GM12878 (cell line): ENCODE results near the gene HASPIN. TPM values are rescaled to one million over a fixed set of nuclear protein-coding genes. Genes with fewer than 3 reads are reported as not detected.

Experiments used
- ATAC-seq: fragments of 200-7000 bp; cut with Tn5 transposase; 3 replicates; pipeline ENCODE4 v1.9.1; 2020; ENCODE audit warnings: mild to moderate bottlenecking, moderate library complexity
- BruUV-seq: library from RNA; stranded (reverse); fragments of 400-500 nt; replicated peaks from 2 replicates; lab custom pipeline; 2021; lab: Mats Ljungman, UMichigan
- CTCF ChIA-PET: fragments of 300-600 bp; sonication (Branson Sonifier 250); formaldehyde crosslinking; extraction: SDS; loops from one replicate; lab custom pipeline; 2021; ENCODE audit warnings: inconsistent platforms; lab: Yijun Ruan, JAX
- POLR2A ChIA-PET: fragments of 350-600 bp; formaldehyde crosslinking; extraction: SDS; loops from one replicate; lab custom pipeline; 2021; ENCODE audit warnings: inconsistent platforms; lab: Charles Lee
- RAD21 ChIA-PET: fragments of 300-600 bp; sonication (Branson Sonifier 250); formaldehyde crosslinking; loops from one replicate; lab custom pipeline; 2023; ENCODE audit warnings: antibody characterized with exemption; ENCODE audit not compliant: unreplicated experiment; lab: Charles Lee
- SMC1A ChIA-PET: fragments of 300-600 bp; sonication (Branson Sonifier 250); formaldehyde crosslinking; loops from one replicate; lab custom pipeline; 2023; ENCODE audit not compliant: unreplicated experiment, uncharacterized antibody; lab: Charles Lee
- DNase-seq: peaks from one replicate; pipeline ENCODE4 v3.0.0-alpha.2; 2011; ENCODE audit warnings: low read depth, low spot score
- FAIRE-seq: peaks from 3 replicates; lab custom pipeline; 2011; peaks lifted over from hg19 to GRCh38; lab: Jason Lieb, UNC
- H2AFZ ChIP-seq: 2 replicates; pipeline ENCODE4 v1.6.0; 2011; ENCODE audit warnings: low read depth, low read length, control low read depth; ENCODE audit not compliant: control insufficient read depth
- H3K27ac ChIP-seq: 2 replicates; pipeline ENCODE4 v1.5.1; 2011; ENCODE audit warnings: control low read depth; ENCODE audit not compliant: control insufficient read depth, insufficient read depth
- H3K27me3 ChIP-seq, 2 experiments: replicated peaks in 1 of 2; 2 replicates each; pipeline versions ENCODE4 v1.6.0 to v1.6.1; 2011; ENCODE audit warnings: low read length in 1 of 2; ENCODE audit not compliant: control insufficient read depth in 2 of 2, insufficient read depth in 2 of 2
- H3K36me3 ChIP-seq, 2 experiments: 2 replicates each; pipeline ENCODE4 v1.5.1; 2011; ENCODE audit warnings: low read length in 1 of 2; ENCODE audit not compliant: control insufficient read depth in 2 of 2, insufficient read depth in 2 of 2
- H3K4me1 ChIP-seq: 2 replicates; pipeline ENCODE4 v1.6.1; 2011; ENCODE audit warnings: mild to moderate bottlenecking, low read length, moderate library complexity, mixed read lengths; ENCODE audit not compliant: control insufficient read depth, insufficient read depth
- H3K4me2 ChIP-seq: 2 replicates; pipeline ENCODE4 v1.6.0; 2011; ENCODE audit warnings: control low read depth; ENCODE audit not compliant: control insufficient read depth, insufficient read depth
- H3K4me3 ChIP-seq: fragments of 200-600 bp; sonication (generic); 2 replicates; pipeline ENCODE4 v1.5.1; 2016
- H3K79me2 ChIP-seq: 2 replicates; pipeline ENCODE4 v1.6.0; 2011; ENCODE audit warnings: low read length; ENCODE audit not compliant: control insufficient read depth, insufficient read depth
- H3K9ac ChIP-seq: 2 replicates; pipeline ENCODE4 v1.8.0; 2011; ENCODE audit warnings: low read length, control low read depth, mixed read lengths; ENCODE audit not compliant: control insufficient read depth, insufficient read depth
- H3K9me3 ChIP-seq: replicated peaks from 3 replicates; pipeline ENCODE4 v1.5.1; 2011; ENCODE audit warnings: mild to moderate bottlenecking, low read length; ENCODE audit not compliant: control insufficient read depth, insufficient read depth
- H4K20me1 ChIP-seq: 2 replicates; pipeline ENCODE4 v1.6.0; 2011; ENCODE audit not compliant: control insufficient read depth, insufficient read depth
- ASH2L ChIP-seq: fragments of 300-600, 200-600 bp; sonication (generic); IDR thresholded peaks from 2 replicates; pipeline ENCODE4 v1.6.1; 2017; ENCODE audit warnings: low read depth, mild to moderate bottlenecking, borderline replicate concordance
- CEBPZ ChIP-seq: fragments of 150-350 bp; IDR thresholded peaks from 2 replicates; pipeline ENCODE4 v1.6.1; 2016; ENCODE audit warnings: low read depth, low read length
- CREM ChIP-seq: IDR thresholded peaks from 2 replicates; pipeline ENCODE4 v1.6.1; 2014; ENCODE audit warnings: antibody characterized with exemption, low read depth
- EGR1 ChIP-seq, 2 experiments: IDR thresholded peaks; 1 replicate in 1 of 2; 2 replicates in 1 of 2; pipeline ENCODE4 v1.6.1; 2011 to 2012; ENCODE audit warnings: low read depth in 2 of 2, low read length in 2 of 2, borderline replicate concordance in 1 of 2, mild to moderate bottlenecking in 1 of 2, moderate library complexity in 1 of 2
- MYB ChIP-seq: fragments of 150-350 bp; IDR thresholded peaks from 2 replicates; pipeline ENCODE4 v1.6.1; 2014; ENCODE audit warnings: mild to moderate bottlenecking, low read depth, low read length, borderline replicate concordance
- RAD51 ChIP-seq: fragments of 450-650 bp; IDR thresholded peaks from 2 replicates; pipeline ENCODE4 v1.6.1; 2016; ENCODE audit warnings: moderate library complexity, mild to moderate bottlenecking, inconsistent platforms
- SUPT20H ChIP-seq: IDR thresholded peaks from 2 replicates; pipeline ENCODE4 v1.6.1; 2011; ENCODE audit warnings: low read depth, mild to moderate bottlenecking, low read length, moderate library complexity, borderline replicate concordance; ENCODE audit not compliant: control insufficient read depth
- WGBS: methylation state at CpG from one replicate; pipeline ENCODE4 v1.1.6; 2016; ENCODE audit warnings: low lambda C conversion rate; ENCODE audit not compliant: insufficient replicate concordance, insufficient coverage; ENCODE audit errors: missing lambda C conversion rate; 5-methylcytosine and 5-hydroxymethylcytosine counted together
- in situ Hi-C: fragments of 300-500 bp; cut with MboI; formaldehyde crosslinking; loops from 9 replicates; pipeline ENCODE4 v1.14.3; 2018; ENCODE audit warnings: mixed read lengths
- intact Hi-C: fragments of 100-400 bp; cut with micrococcal nuclease; formaldehyde crosslinking; loops from one replicate; pipeline ENCODE4 v1.14.2; 2022; ENCODE audit not compliant: unreplicated experiment
- polyA plus RNA-seq, 11 experiments: library from polyadenylated mRNA; depleted of rRNA in 4 of 11; unstranded in 6 of 11; stranded (reverse) in 5 of 11; fragments of >200 nt; fragmentation: Nextera tagmentation in 4 of 11; fragmentation: Illumina TruSeq in 1 of 11; extraction: Ambion mirVana in 4 of 11; extraction: Trizol in 1 of 11; gene quantifications; 1 replicate in 1 of 11; 2 replicates in 10 of 11; pipeline versions ENCODE4 v1.2.1 to v1.2.3, GENCODE V29; 2011 to 2016; ENCODE audit warnings: inconsistent platforms in 2 of 11, missing spikeins in 2 of 11, low read depth in 1 of 11
- total RNA-seq, 4 experiments: library from RNA; depleted of rRNA in 3 of 4; stranded (reverse); fragments of >200 nt in 3 of 4; fragmentation: Illumina TruSeq in 1 of 4; extraction: Trizol in 1 of 4; gene quantifications; 2 replicates each; pipeline versions ENCODE4 v1.2.1 to v1.2.3, GENCODE V29; 2013 to 2021

HASPIN gene
- total and polyA plus RNA-seq, 10 of the 15 experiments (the other 5 are each of a cell fraction or from before 2014, with no cell fraction given) = 0.80 to 18.0 (median 10.1) TPM

- H3K4me1 ChIP-seq = peaks cover 28% of the 10 kb centered on the region
- FAIRE-seq (no peak), DNase-seq (no peak)
- CTCF ChIA-PET = interaction anchor here (3.9 kb wide), 1 partner anchor 24 kb away, joined by 26 read pairs; no protein-coding TSS in a partner anchor
- SMC1A ChIA-PET = interaction anchor here (1.8 to 3.6 kb wide), 3 partner anchors 24 to 55 kb away, joined by 4 to 22 read pairs (median 9); no protein-coding TSS in a partner anchor
- in situ Hi-C loops = no loop called here
- no peak overlapping the region for H3K27ac ChIP-seq
- no peak overlapping the region for H2AFZ ChIP-seq
- no peak for TF ChIP-seq MYB
- TF ChIP-seq SUPT20H = no peak
- TF ChIP-seq EGR1 (IDR thresholded peaks at IDR 0.05; ENCODE audit: borderline replicate concordance in 1 of 2, low read depth in 2 of 2, low read length in 2 of 2) = no peak
- TF ChIP-seq ASH2L = no peak
- TF ChIP-seq CREM = no peak
- no peak for TF ChIP-seq CEBPZ
- TF ChIP-seq RAD51 = no peak
- TF ChIP-seq, all 136 proteins: peak for 0
- Histone ChIP-seq H3K36me3 (no peaks in the 10 kb centered on the region), H3K9me3 (peaks cover 6% of the 10 kb centered on the region; the same call in 2 of the 3 replicates), H3K4me2 (no peak overlapping the region), H3K9ac (no peak overlapping the region), H3K4me3 (no peak overlapping the region), H3K79me2 (no peaks in the 10 kb centered on the region), H4K20me1 (no peaks in the 10 kb centered on the region), H3K27me3 (no peaks in the 10 kb centered on the region)
- 80% methylated on average over 16 of the region's 16 CpGs for WGBS
- ATAC-seq = no peak
- RAD21 ChIA-PET = interaction anchor here (1.2 to 5.7 kb wide), 2 partner anchors 23 to 35 kb away, joined by 4 to 42 read pairs; no protein-coding TSS in a partner anchor
- no TSS peak for BruUV-seq
- intact Hi-C loops = no loop called here
- POLR2A ChIA-PET = interaction anchor here (0.5 to 0.7 kb wide), 2 partner anchors 95 to 127 kb away, joined by 3 to 4 read pairs; no protein-coding TSS in a partner anchor
These were observed 38.2 kb downstream of the HASPIN start for GRCh38 chr17:3761918-3762380.
